OCI-LY3 (cell line): ENCODE measurements around the gene FAM50B.

Experiments
- CTCF ChIP-seq: fragments of 200-600, 300-600 bp; sonication (generic); IDR thresholded peaks from 2 replicates; pipeline ENCODE4 v1.5.1; 2014; ENCODE audit warnings: antibody characterized with exemption, low read length, low read depth
- EZH2phosphoT487 ChIP-seq: fragments of 200-600 bp; shearing (Covaris generic); IDR thresholded peaks from 2 replicates; pipeline ENCODE4 v1.6.1; 2018; ENCODE audit warnings: antibody characterized with exemption, mixed run types, low read depth

- TF ChIP-seq CTCF (no peak), EZH2phosphoT487 (no peak)
These were observed 45.6 kb downstream of the FAM50B start for GRCh38 chr6:3894590-3895311.
